BJ (cell line): Measurements from ENCODE around the gene RSAD1. TPM values are rescaled to one million over a fixed set of nuclear protein-coding genes. Genes with fewer than 3 reads are reported as not detected.

ENCODE experiments used
- CTCF ChIA-PET: fragments of 350-600 bp; formaldehyde crosslinking; extraction: SDS; loops from one replicate; lab custom pipeline; 2021; ENCODE audit warnings: antibody characterized with exemption, inconsistent platforms; lab: Yijun Ruan, JAX
- POLR2A ChIA-PET: fragments of 300-600 bp; sonication (Branson Sonifier 250); formaldehyde crosslinking; extraction: SDS; loops from one replicate; lab custom pipeline; 2021; ENCODE audit warnings: antibody characterized with exemption; lab: Charles Lee
- DNase-seq: peaks from one replicate; pipeline ENCODE4 v3.0.0-alpha.2; 2011; ENCODE audit warnings: low read depth
- H3K27me3 ChIP-seq: 2 replicates; pipeline ENCODE4 v1.6.0; 2011; ENCODE audit warnings: low read length; ENCODE audit not compliant: control insufficient read depth, insufficient read depth
- H3K36me3 ChIP-seq: 2 replicates; pipeline ENCODE4 v1.5.1; 2011; ENCODE audit warnings: low read length; ENCODE audit not compliant: control insufficient read depth, insufficient read depth
- H3K4me3 ChIP-seq: 2 replicates; pipeline ENCODE4 v1.5.1; 2011; ENCODE audit warnings: low read depth, mild to moderate bottlenecking, control low read depth, low read length
- CTCF ChIP-seq: IDR thresholded peaks from 2 replicates; pipeline ENCODE4 v1.5.1; 2011; ENCODE audit warnings: low read depth, mild to moderate bottlenecking, control low read depth, inconsistent platforms, low read length, moderate library complexity; ENCODE audit not compliant: insufficient read depth
- polyA plus RNA-seq: library from polyadenylated mRNA; depleted of rRNA; stranded (reverse); fragments of >200 nt; gene quantifications from 2 replicates; pipeline ENCODE4 v1.2.3, GENCODE V29; 2011

Gene RSAD1
- polyA plus RNA-seq, 1 experiment, result 22.6 TPM

GRCh38 chr17:50529849-50530248 lies 51.2 kb downstream of the RSAD1 start:
- H3K4me3 ChIP-seq, result no peak overlapping the region
- POLR2A ChIA-PET, result no interaction called here
- no peak for TF ChIP-seq CTCF
- DNase-seq, result no peak
- no peaks in the 10 kb centered on the region for H3K36me3 ChIP-seq
- H3K27me3 ChIP-seq, result peaks cover 38% of the 10 kb centered on the region
- CTCF ChIA-PET, result no interaction called here

- no peak for TF ChIP-seq CTCF
- POLR2A ChIA-PET, result no interaction called here
- no peak overlapping the region for H3K4me3 ChIP-seq
- CTCF ChIA-PET, result interaction anchor here (0.6 to 1.3 kb wide), 4 partner anchors 49 to 163 kb away, joined by 3 to 4 read pairs (median 3); no protein-coding TSS in a partner anchor
- no peak for DNase-seq
- no peaks in the 10 kb centered on the region for H3K36me3 ChIP-seq
- peaks cover 38% of the 10 kb centered on the region for H3K27me3 ChIP-seq
Observed at GRCh38 chr17:50531428-50532025, 52.9 kb downstream of the RSAD1 start.

- Histone ChIP-seq H3K36me3 (no peaks in the 10 kb centered on the region), H3K4me3 (no peak within 1 kb of the TSS), H3K27me3 (peaks cover 38% of the 10 kb centered on the region)
- DNase-seq, result no peak
- TF ChIP-seq CTCF, result no peak
- ChIA-PET CTCF (interaction anchor here (0.7 to 1.3 kb wide), 3 partner anchors 13 to 53 kb away, joined by 3 read pairs; no protein-coding TSS in a partner anchor), POLR2A (no interaction called here)
Observed at GRCh38 chr17:50532452-50533024, 53.9 kb downstream of the RSAD1 start, which contains the start of gene EPN3. Gene EPN3 (plus strand): TSS chr17:50532735. CDS start chr17:50536557, 3,822 bp downstream.

- Histone ChIP-seq H3K27me3 (peaks cover 34% of the 10 kb centered on the region), H3K36me3 (no peaks in the 10 kb centered on the region), H3K4me3 (no peak overlapping the region)
- POLR2A ChIA-PET, result no interaction called here
- DNase-seq, result no peak
- no peak for TF ChIP-seq CTCF
- CTCF ChIA-PET, result interaction anchor here (0.7 to 1.2 kb wide), 3 partner anchors 9 to 18 kb away, joined by 3 read pairs; no protein-coding TSS in a partner anchor
Observed at GRCh38 chr17:50533185-50533584, 54.5 kb downstream of the RSAD1 start.

- CTCF ChIA-PET, result interaction anchor here (1.2 kb wide), 1 partner anchor 8 kb away, joined by 3 read pairs; no protein-coding TSS in a partner anchor
- Histone ChIP-seq H3K27me3 (peaks cover 32% of the 10 kb centered on the region), H3K4me3 (no peak overlapping the region), H3K36me3 (no peaks in the 10 kb centered on the region)
- no peak for TF ChIP-seq CTCF
- no peak for DNase-seq
- POLR2A ChIA-PET, result no interaction called here
Observed at GRCh38 chr17:50533720-50534148, 55.1 kb downstream of the RSAD1 start.
